SK-MEL-5 (cell line): ENCODE data around the gene FAM47B. TPM values are rescaled to one million over a fixed set of nuclear protein-coding genes. Genes with fewer than 3 reads are reported as not detected.

Experiments used
- DNase-seq: peaks from one replicate; pipeline ENCODE4 v3.0.0-alpha.2; 2016; ENCODE audit warnings: low read depth, low spot score
- in situ Hi-C: cut with HindIII; loops from 2 replicates; pipeline ENCODE4 v1.10.0; 2016; ENCODE audit warnings: low sequenced_read_pairs, high pct_unique_total_duplicates, low pct_unique_long_range_greater_than_20kb
- polyA plus RNA-seq, 2 experiments: library from polyadenylated mRNA; depleted of rRNA; stranded (reverse); fragments of >200 nt; gene quantifications; 2 replicates each; pipeline ENCODE4 v1.2.3, GENCODE V29; 2015
- total RNA-seq: library from RNA; depleted of rRNA; stranded (reverse); fragments of >200 nt; shearing (Covaris generic); gene quantifications from 2 replicates; pipeline ENCODE4 v1.2.3, GENCODE V29; 2014; rRNA removed

FAM47B gene
- total RNA-seq, result not detected in 2 replicates
- polyA plus RNA-seq (2015; cell fraction: cytosol; rRNA removed), result not detected in 2 replicates
- polyA plus RNA-seq (2015; cell fraction: nucleus; rRNA removed), result not detected in 2 replicates

- DNase-seq, result no peak
- in situ Hi-C loops, result no loop called here
Observed at GRCh38 chrX:34942496-34942895, at the start of gene FAM47B. Gene FAM47B (plus strand): TSS chrX:34942796. CDS start chrX:34942832, 36 bp downstream.

DNA sequence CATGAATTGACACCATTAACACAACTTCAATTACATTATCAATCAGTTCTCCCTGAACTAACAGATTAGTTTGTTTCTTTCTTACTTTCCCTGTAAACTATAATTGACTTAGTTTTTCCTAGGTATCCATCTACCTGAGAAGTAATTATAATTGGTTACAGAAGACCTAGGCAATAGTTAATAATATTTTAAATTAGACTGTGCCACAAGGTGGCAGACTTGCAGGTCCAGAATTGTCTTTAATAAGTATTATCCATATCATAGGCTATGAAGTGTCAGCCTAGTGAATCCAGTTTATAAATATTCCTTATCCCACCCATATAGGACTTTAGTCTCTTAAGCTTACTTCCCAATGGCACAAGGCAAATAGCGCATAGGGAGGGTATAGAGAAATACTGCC is 48.9 kb upstream of the FAM47B start:
- peak; percentile 13 for DNase-seq
- in situ Hi-C loops, result no loop called here

DNA sequence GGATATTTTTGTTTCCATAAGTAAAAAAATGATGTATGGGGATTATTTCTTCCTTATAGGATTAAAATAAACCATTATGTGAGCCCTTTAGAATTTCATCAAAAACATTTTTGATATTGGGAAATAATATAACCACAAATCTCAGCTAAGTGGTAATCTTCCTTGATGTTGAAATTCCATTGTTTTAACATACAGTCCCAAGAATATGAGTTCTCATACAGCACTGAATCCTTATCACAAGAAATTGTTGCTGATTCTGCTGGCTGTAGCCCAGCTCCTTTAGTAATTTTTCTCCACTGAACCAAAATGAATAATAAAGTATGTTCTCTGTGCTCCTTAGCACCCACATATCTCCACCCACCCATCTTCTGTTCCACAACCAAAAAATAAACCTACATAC is 41.9 kb upstream of the FAM47B start:
- no peak for DNase-seq
- in situ Hi-C loops, result no loop called here

GRCh38 chrX:34901761-34902160 is 40.8 kb upstream of the FAM47B start:
- in situ Hi-C loops, result no loop called here
- no peak for DNase-seq

GRCh38 chrX:34903316-34903715 is 39.3 kb upstream of the FAM47B start:
- DNase-seq, result no peak

DNA sequence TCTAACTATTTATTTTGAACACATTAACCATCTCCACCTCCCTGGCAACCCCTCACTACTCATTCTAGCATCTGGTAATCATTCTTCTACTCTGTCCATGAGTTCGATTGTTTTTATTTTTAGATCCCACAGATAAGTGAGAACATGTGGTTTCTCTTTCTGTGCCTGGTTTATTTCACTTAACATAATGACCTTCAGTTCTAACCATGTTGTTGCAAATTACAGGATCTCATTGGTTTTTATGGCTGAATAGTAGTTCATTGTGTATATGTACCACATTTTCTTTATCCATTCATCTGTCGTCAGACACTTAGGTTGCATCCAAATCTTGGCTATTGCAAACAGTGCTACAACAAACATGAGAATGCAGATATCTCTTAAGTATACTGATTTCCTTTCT is 33.4 kb upstream of the FAM47B start:
- no peak for DNase-seq
- in situ Hi-C loops, result no loop called here

More at GRCh38 chrX:34903316-34903715, 39.3 kb upstream of the FAM47B start:
- in situ Hi-C loops, result no loop called here

DNA sequence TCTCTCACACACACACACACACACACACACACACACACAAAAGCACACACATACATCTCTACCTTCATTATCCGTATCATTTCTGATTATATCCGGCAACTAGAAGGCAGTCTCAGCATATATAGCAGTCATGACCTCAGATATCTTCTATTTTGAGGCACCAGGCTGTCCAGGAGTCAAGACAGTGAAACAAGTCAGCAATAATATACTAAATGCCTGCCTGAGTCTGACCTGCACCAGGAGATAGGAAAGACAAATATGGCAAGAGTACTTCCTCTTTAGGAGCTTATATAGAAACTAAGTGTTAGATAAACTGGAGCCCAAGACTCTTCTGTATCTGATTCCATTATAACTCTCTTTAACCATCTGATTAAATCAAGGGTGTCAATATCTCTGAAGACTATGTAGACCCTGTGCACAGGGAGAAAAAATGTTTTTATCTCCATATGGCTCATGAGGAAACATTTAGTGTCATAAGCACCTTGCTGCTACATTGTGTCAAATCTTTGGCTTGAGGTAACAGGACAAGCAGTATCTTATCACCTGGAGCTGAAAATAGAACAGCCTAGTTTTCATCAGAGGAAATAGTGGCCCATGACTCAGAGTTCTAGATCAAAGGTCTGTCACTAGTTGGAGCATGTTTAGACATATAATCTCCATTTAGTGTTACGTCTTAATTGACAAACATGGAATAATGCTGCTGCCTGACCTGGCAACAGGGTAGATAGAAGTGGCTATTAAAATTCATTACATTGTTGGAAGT is 27.0 kb upstream of the FAM47B start:
- in situ Hi-C loops, result no loop called here
- no peak for DNase-seq

GRCh38 chrX:34917146-34917545 is 25.4 kb upstream of the FAM47B start:
- in situ Hi-C loops, result no loop called here
- DNase-seq, result no peak

- DNase-seq, result no peak
- in situ Hi-C loops, result no loop called here
Observed at GRCh38 chrX:34918091-34918736, 24.4 kb upstream of the FAM47B start.

GRCh38 chrX:34918856-34919255 is 23.7 kb upstream of the FAM47B start:
- DNase-seq, result peak; percentile 63
- in situ Hi-C loops, result no loop called here

GRCh38 chrX:34927866-34928265 is 14.7 kb upstream of the FAM47B start:
- DNase-seq, result no peak
- in situ Hi-C loops, result no loop called here

DNA sequence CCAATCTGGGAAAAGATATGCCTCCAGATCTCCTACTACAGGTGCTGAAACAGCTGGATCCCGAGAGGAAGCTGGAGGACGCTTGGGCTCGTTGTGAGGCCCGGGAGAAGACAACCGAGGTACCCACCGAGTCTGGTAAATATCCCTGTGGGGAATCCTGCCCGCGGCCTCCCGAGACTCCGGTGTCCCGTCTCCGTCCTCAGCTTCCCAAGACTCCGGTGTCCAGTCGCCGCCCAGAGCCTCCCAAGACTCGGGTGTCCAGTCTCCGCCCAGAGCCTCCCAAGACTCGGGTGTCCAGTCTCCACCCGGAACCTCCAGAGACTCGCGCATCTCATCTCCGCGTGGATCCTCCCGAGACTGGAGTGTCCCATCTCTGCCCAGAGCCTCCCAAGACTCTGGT is 639 bp downstream of the FAM47B start:
- in situ Hi-C loops, result no loop called here
- no peak for DNase-seq

DNA sequence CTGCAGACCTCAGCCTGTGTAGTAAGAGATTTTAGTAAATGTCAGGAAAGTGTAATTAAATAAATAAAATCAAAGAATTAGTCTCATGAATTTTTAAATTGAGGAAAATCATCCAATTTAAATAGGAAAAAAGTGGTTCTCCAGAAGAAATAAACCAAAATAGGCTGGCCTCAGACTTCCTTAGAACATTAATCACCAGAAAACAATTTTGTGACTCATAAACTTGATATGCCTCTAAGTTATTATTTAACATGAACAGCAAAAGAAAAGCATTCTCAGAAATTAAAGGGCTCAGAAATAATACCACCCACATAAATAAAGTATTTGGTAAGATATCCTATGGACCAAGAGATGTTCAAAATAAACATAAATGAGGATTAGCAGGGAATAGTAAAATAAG is 14.3 kb downstream of the FAM47B start:
- in situ Hi-C loops, result no loop called here
- DNase-seq, result no peak

- in situ Hi-C loops, result no loop called here
Observed at GRCh38 chrX:34961662-34962061, 19.1 kb downstream of the FAM47B start.

GRCh38 chrX:34972206-34972605 is 29.6 kb downstream of the FAM47B start:
- in situ Hi-C loops, result no loop called here
- no peak for DNase-seq

More at GRCh38 chrX:34961662-34962061, 19.1 kb downstream of the FAM47B start:
- DNase-seq, result no peak

DNA sequence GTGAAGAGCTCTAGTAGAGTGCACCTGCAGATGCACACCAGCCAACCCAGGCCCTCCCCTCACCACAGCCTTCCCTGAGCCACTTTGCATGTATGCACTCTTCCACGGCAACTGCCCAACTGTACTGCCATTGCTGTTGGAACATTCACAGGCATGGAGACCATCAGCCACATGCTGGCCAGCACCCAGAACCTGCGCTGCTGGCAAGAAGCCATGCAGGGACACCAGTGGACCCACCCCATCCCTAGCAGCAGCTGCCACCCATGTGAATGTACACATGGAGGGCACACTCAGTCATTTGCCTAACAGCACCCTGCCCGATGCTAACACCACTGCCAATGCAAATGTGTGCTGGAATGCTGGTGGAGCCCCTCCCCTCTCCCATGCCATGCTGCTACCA is 35.6 kb downstream of the FAM47B start:
- DNase-seq, result no peak
- in situ Hi-C loops, result no loop called here

DNA sequence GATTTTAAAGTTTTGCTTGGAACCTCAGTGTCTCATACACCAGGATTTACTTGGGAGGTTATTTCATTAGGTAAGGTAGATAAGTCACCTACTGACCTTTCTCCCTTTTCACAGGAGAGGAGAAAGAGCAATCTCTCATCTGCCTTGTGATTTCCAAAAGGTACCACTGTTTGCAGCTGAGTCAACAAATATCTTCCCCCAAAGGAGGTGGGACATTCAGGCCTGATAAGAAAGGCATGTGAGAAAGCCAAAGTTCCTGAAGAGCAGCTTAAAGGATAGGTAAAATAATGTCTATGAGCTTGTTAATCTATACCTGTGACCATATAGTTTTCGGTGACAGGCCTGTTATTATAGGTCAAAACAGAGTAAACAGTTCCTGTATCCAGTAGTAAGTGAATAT is 45.0 kb downstream of the FAM47B start:
- in situ Hi-C loops, result no loop called here
- no peak for DNase-seq
